SJSA1 (cell line): ENCODE data around the gene PHACTR3. TPM values are rescaled to one million over a fixed set of nuclear protein-coding genes. Genes with fewer than 3 reads are reported as not detected.

ENCODE experiments used
- DNase-seq, 2 experiments: peaks; one replicate each; pipeline ENCODE4 v3.0.0-alpha.2; 2015 to 2020; ENCODE audit warnings: low spot score in 2 of 2, low read depth in 1 of 2
- H3K27ac ChIP-seq: fragments of 250-450 bp; sonication (Bioruptor Pico); 2 replicates; pipeline ENCODE4 v1.5.1; 2020; ENCODE audit warnings: mild to moderate bottlenecking, moderate library complexity
- H3K27me3 ChIP-seq: fragments of 250-450 bp; sonication (Bioruptor Pico); replicated peaks from 2 replicates; pipeline ENCODE4 v1.5.1; 2020; ENCODE audit warnings: mild to moderate bottlenecking, moderate library complexity
- H3K36me3 ChIP-seq: fragments of 250-450 bp; sonication (Bioruptor Pico); 2 replicates; pipeline ENCODE4 v1.5.1; 2020; ENCODE audit warnings: mild to moderate bottlenecking
- H3K4me1 ChIP-seq: fragments of 250-450 bp; sonication (Bioruptor Pico); replicated peaks from 2 replicates; pipeline ENCODE4 v1.6.1; 2021; ENCODE audit warnings: mild to moderate bottlenecking
- H3K4me3 ChIP-seq: fragments of 250-450 bp; sonication (Bioruptor Pico); 2 replicates; pipeline ENCODE4 v1.5.1; 2020; ENCODE audit warnings: mild to moderate bottlenecking
- H3K9me3 ChIP-seq: fragments of 250-450 bp; sonication (Bioruptor Pico); replicated peaks from 2 replicates; pipeline ENCODE4 v1.5.1; 2020; ENCODE audit warnings: mild to moderate bottlenecking
- total RNA-seq: library from RNA; depleted of rRNA; stranded (reverse); fragments of >200 nt; shearing (Covaris generic); gene quantifications from 2 replicates; pipeline ENCODE4 v1.2.3, GENCODE V29; 2014

Gene PHACTR3
- total RNA-seq, 1 experiment from 2014 or later, result not detected

- H3K27ac ChIP-seq, result no peak overlapping the region
- no peak for DNase-seq
Measured at GRCh38 chr20:59718071-59718470, 113.7 kb downstream of the PHACTR3 start.

DNA sequence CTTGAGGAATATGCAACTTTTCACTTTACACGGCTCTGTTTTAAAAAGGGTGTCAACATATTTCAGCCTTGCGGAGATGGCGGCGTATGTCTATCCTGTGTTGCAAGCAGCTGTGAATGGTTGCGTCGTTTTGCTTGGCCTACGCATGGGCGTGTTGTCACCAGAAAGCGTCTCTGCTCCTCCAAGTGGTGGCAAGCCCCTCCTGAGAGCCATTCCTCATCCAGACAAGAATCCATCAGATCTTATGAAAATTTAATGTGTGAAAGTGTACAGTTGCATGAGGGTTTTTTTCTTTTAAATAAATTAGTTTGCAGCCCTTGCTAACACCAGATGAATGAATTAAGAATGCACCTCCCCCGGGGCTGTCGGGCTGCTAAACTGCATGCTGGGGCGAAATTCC is 114.4 kb downstream of the PHACTR3 start:
- Histone ChIP-seq H3K4me1 (no peaks in the 10 kb centered on the region), H3K36me3 (no peaks in the 10 kb centered on the region), H3K9me3 (no peaks in the 10 kb centered on the region), H3K27ac (no peak overlapping the region), H3K4me3 (no peak overlapping the region), H3K27me3 (no peaks in the 10 kb centered on the region)
- DNase-seq, result no peak

More at GRCh38 chr20:59718071-59718470, 113.7 kb downstream of the PHACTR3 start:
- Histone ChIP-seq H3K9me3 (no peaks in the 10 kb centered on the region), H3K4me3 (no peak overlapping the region), H3K4me1 (no peaks in the 10 kb centered on the region), H3K36me3 (no peaks in the 10 kb centered on the region), H3K27me3 (no peaks in the 10 kb centered on the region)

GRCh38 chr20:59720013-59720412 is 115.7 kb downstream of the PHACTR3 start:
- no peaks in the 10 kb centered on the region for H3K4me1 ChIP-seq
- DNase-seq, result no peak
- no peak overlapping the region for H3K27ac ChIP-seq
- H3K36me3 ChIP-seq, result no peaks in the 10 kb centered on the region
- no peak overlapping the region for H3K4me3 ChIP-seq
- no peaks in the 10 kb centered on the region for H3K27me3 ChIP-seq
- H3K9me3 ChIP-seq, result no peaks in the 10 kb centered on the region

- DNase-seq, result no peak
- H3K9me3 ChIP-seq, result no peaks in the 10 kb centered on the region
- no peaks in the 10 kb centered on the region for H3K27me3 ChIP-seq
Measured at GRCh38 chr20:59721386-59721785, 117.0 kb downstream of the PHACTR3 start.

GRCh38 chr20:59723108-59723500 is 118.8 kb downstream of the PHACTR3 start:
- H3K9me3 ChIP-seq, result no peaks in the 10 kb centered on the region
- no peak for DNase-seq
- H3K27me3 ChIP-seq, result no peaks in the 10 kb centered on the region
- H3K4me3 ChIP-seq, result no peak overlapping the region
- no peaks in the 10 kb centered on the region for H3K36me3 ChIP-seq
- H3K4me1 ChIP-seq, result no peaks in the 10 kb centered on the region
- no peak overlapping the region for H3K27ac ChIP-seq

More at GRCh38 chr20:59721386-59721785, 117.0 kb downstream of the PHACTR3 start:
- Histone ChIP-seq H3K4me3 (no peak overlapping the region), H3K4me1 (no peaks in the 10 kb centered on the region), H3K36me3 (no peaks in the 10 kb centered on the region), H3K27ac (no peak overlapping the region)

GRCh38 chr20:59723607-59724456 is 119.5 kb downstream of the PHACTR3 start:
- DNase-seq, result no peak
- H3K4me1 ChIP-seq, result no peaks in the 10 kb centered on the region
- H3K9me3 ChIP-seq, result no peaks in the 10 kb centered on the region

DNA sequence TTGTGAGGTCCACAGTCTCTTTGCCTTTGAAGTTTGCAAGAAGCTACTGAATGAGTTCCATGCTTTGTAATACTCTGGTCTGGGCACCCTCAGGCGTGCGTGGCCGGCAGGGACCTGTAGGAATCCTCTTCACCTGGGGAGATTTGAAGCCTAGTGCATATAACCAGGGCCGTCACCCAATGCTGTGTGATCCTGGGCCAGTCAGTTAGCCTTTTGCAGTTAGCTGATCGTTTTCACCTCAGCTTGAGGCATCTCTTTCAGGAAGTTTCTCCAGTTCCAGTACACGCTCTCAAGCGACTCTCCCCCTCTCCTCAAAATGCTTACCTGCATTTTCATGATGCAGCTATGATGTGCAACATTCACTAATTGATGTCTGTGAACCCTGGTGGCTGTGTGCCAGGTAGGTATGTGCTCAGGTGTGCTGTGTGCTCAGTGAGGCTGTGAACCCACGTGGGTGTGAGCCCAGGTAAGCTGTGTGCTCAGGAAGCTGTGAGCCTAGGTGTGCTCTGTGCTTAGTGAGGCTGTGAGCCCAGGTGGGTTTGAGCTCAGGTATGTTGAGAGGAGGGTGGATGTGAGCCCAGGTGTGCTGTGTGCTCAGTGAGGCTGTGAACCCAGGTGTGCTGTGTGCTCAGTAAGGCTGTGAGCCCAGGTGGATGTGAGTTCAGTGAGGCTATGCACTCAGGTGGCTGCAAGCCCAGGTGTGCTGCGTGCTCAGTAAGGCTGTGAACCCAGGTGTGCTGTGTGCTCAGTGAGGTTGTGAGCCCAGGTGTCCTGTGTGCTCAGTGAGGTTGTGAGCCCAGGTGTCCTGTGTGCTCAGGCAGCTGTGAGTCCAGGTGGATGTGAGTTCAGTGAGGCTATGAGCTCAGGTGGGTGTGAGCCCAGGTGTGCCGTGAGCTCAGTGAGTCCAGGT is 120.4 kb downstream of the PHACTR3 start:
- Histone ChIP-seq H3K4me3 (no peak overlapping the region), H3K4me1 (no peaks in the 10 kb centered on the region), H3K27me3 (no peaks in the 10 kb centered on the region), H3K36me3 (no peaks in the 10 kb centered on the region), H3K9me3 (no peaks in the 10 kb centered on the region), H3K27ac (no peak overlapping the region)
- DNase-seq, result no peak

More at GRCh38 chr20:59723607-59724456, 119.5 kb downstream of the PHACTR3 start:
- Histone ChIP-seq H3K4me3 (no peak overlapping the region), H3K36me3 (no peaks in the 10 kb centered on the region), H3K27me3 (no peaks in the 10 kb centered on the region), H3K27ac (no peak overlapping the region)

DNA sequence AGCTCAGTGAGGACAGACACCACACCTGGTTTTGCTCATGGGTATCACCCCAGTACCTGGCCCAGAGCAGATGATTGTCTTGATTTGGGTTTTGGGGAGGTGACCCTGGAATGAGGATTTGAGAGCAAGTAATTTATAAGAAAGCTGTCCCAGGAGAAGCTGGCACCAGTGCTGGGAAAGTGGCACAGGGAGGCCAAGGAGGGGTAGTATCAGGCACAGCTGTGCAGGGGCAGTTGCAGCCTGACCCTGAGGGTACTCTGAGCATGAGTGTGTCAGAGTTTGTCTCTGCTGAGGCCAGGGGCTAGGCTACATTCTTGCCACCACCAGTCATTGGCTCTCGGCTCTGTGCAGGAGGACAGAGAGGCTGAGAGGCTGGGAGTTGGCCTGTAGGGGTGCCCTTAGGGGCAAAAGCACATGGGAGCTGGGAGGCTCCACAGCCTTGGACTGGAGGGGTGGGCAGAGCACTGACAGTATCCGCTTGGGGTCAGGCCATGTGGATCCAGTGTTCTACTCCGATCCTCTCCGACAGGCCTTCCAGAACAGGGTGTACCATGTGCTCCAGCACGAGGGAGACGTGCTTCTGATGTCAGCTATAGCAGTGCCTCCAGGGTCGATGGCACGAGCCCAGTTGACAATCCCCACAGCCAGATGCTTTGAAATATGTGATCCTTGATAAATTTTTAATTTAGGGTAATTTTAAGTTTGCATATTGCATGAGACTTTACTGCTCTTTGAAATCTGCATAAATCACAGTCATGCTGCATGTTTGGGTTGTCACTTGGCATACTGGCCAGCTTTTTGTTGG is 121.3 kb downstream of the PHACTR3 start:
- no peak for DNase-seq
- H3K4me1 ChIP-seq, result no peaks in the 10 kb centered on the region
- no peaks in the 10 kb centered on the region for H3K9me3 ChIP-seq
- no peak overlapping the region for H3K27ac ChIP-seq
- no peaks in the 10 kb centered on the region for H3K36me3 ChIP-seq
- H3K4me3 ChIP-seq, result no peak overlapping the region
- H3K27me3 ChIP-seq, result no peaks in the 10 kb centered on the region

DNA sequence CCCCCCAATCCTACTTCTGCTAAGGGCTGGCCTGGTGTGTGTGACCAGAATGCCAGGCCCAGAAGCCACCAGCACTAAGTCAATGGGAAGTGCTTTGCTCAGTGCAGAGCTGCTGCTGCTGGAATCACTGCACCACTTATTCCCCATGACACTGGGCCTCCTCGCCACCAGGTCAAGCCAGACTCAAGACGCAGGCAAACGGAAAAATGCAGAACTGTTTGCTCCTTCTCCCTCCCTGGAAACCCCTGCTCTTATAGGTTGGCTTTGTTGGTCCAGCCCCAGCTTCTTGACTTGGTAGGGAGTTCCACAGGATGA is 121.9 kb downstream of the PHACTR3 start:
- no peak overlapping the region for H3K27ac ChIP-seq
- H3K4me1 ChIP-seq, result no peaks in the 10 kb centered on the region
- no peak for DNase-seq
- H3K4me3 ChIP-seq, result no peak overlapping the region
- H3K9me3 ChIP-seq, result no peaks in the 10 kb centered on the region
- no peaks in the 10 kb centered on the region for H3K36me3 ChIP-seq
- H3K27me3 ChIP-seq, result peaks cover 2% of the 10 kb centered on the region; the same call in 1 of the 2 replicates

DNA sequence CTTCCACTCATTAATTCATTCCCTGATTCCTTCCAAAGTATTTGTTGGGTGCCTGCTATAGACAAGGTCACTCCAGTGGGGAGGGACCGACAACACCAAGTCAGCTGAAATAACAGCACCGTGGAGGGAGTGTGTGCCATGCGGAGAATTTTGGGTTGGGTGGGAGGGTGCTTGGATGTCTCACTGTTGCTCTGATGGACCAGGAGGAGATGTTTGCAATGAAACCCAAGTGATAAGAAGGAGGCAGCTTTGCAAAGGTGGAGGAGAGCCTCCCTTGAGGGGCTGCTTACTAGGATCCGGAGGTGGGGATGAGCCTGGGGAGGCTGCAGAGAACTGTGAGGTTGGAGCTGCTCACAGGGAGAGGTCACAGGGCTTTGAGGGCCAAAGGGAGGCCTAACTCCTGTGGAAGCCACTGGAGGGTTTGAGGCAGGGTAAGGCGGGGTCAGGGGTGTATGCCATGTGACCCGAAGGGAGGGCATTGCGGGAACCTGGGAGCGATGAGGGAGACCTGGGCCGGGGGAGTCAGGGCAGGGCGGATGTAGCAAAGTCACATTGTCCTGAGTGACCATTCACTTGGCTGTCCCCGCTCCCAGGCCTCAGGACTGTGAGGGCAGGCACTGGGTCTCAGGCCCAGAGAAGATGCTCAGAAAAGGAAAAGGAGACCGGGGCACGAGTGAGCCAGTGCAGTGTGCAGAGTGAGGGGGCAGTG is 124.5 kb downstream of the PHACTR3 start:
- Histone ChIP-seq H3K36me3 (no peaks in the 10 kb centered on the region), H3K4me1 (no peaks in the 10 kb centered on the region), H3K27ac (no peak overlapping the region), H3K27me3 (peaks cover 5% of the 10 kb centered on the region; the same call in 1 of the 2 replicates), H3K9me3 (no peaks in the 10 kb centered on the region), H3K4me3 (no peak overlapping the region)
- no peak for DNase-seq

GRCh38 chr20:59729506-59729905 is 125.2 kb downstream of the PHACTR3 start:
- no peaks in the 10 kb centered on the region for H3K4me1 ChIP-seq
- no peak overlapping the region for H3K4me3 ChIP-seq
- H3K9me3 ChIP-seq, result no peaks in the 10 kb centered on the region
- H3K36me3 ChIP-seq, result no peaks in the 10 kb centered on the region
- no peak overlapping the region for H3K27ac ChIP-seq
- DNase-seq, result no peak
- H3K27me3 ChIP-seq, result peaks cover 5% of the 10 kb centered on the region; the same call in 1 of the 2 replicates

GRCh38 chr20:59730722-59731121 is 126.4 kb downstream of the PHACTR3 start:
- Histone ChIP-seq H3K9me3 (no peaks in the 10 kb centered on the region), H3K36me3 (no peaks in the 10 kb centered on the region), H3K27me3 (peaks cover 5% of the 10 kb centered on the region; the same call in 1 of the 2 replicates), H3K4me1 (no peaks in the 10 kb centered on the region), H3K4me3 (no peak overlapping the region), H3K27ac (no peak overlapping the region)
- DNase-seq, result no peak

GRCh38 chr20:59731376-59731775 is 127.0 kb downstream of the PHACTR3 start:
- Histone ChIP-seq H3K4me1 (no peaks in the 10 kb centered on the region), H3K27me3 (peaks cover 5% of the 10 kb centered on the region; the same call in 1 of the 2 replicates), H3K27ac (no peak overlapping the region), H3K9me3 (no peaks in the 10 kb centered on the region), H3K36me3 (no peaks in the 10 kb centered on the region), H3K4me3 (no peak overlapping the region)
- no peak for DNase-seq
